Measurements from ENCODE around the gene QRICH1.

Gene QRICH1

GRCh38 chr3:49025793-49026520 is 67.9 kb downstream of the QRICH1 start:
- H2BK120ac ChIP-seq (ENCODE audit: insufficient read depth, low read length, poor library complexity): no peak overlapping the region
- no peak overlapping the region for H3K4me3 ChIP-seq (ENCODE audit: low read depth, low read length)
- peaks cover 14% of the 10 kb centered on the region for H3K79me1 ChIP-seq (ENCODE audit: low read length)
- peaks cover 18% of the 10 kb centered on the region for H3K79me2 ChIP-seq (ENCODE audit: control insufficient read depth, insufficient read depth, low read length, poor library complexity)
- no peak overlapping the region for H3K27ac ChIP-seq (ENCODE audit: low read depth, low read length)
- no peak overlapping the region for H4K91ac ChIP-seq (ENCODE audit: low read depth, low read length)
- H2AK5ac ChIP-seq (ENCODE audit: low read length): no peak overlapping the region
- no peak overlapping the region for H2BK5ac ChIP-seq (ENCODE audit: low read depth, low read length, poor library complexity)
- H3K4ac ChIP-seq (ENCODE audit: low read depth, low read length): no peak overlapping the region
- no peak overlapping the region for H4K12ac ChIP-seq (ENCODE audit: low read depth, low read length)
- no peak overlapping the region for H2BK12ac ChIP-seq (ENCODE audit: low read length)
- H3K23ac ChIP-seq (ENCODE audit: low read length): no peak overlapping the region
- DNase-seq: no peak
- no peak overlapping the region for H3K18ac ChIP-seq (ENCODE audit: low read length)
- no peak overlapping the region for H3K4me2 ChIP-seq (ENCODE audit: low read length)
- H3K9ac ChIP-seq (ENCODE audit: low read length): peak overlapping the region; percentile 14
- H3K36me3 ChIP-seq (ENCODE audit: control insufficient read depth in 1 of 2, insufficient read depth in 2 of 2, low read length in 2 of 2): peaks cover 54 to 57% of the 10 kb centered on the region in 2 experiments
- H2AFZ ChIP-seq (ENCODE audit: insufficient read depth, low read length, poor library complexity): no peak overlapping the region
- H3K14ac ChIP-seq (ENCODE audit: low read length): no peak overlapping the region
- peaks cover 4% of the 10 kb centered on the region for H3K9me3 ChIP-seq (ENCODE audit: insufficient read depth, low read depth, low read length)
- no CpG with 5 or more reads among the region's 8 CpGs for WGBS (ENCODE audit: extremely low coverage, insufficient coverage, insufficient read length)
- H4K8ac ChIP-seq (ENCODE audit: low read depth, low read length): no peak overlapping the region
- no peaks in the 10 kb centered on the region for H3K27me3 ChIP-seq (ENCODE audit: insufficient read depth, low read length)
- H3K4me1 ChIP-seq (ENCODE audit: control insufficient read depth in 1 of 2, insufficient read depth in 2 of 2, low read length in 2 of 2): peaks cover 17 to 18% of the 10 kb centered on the region in 2 experiments

- H3K4me1 ChIP-seq (ENCODE audit: control insufficient read depth in 1 of 2, insufficient read depth in 2 of 2, low read length in 2 of 2): peaks cover 20 to 22% of the 10 kb centered on the region in 2 experiments
- peaks cover 22% of the 10 kb centered on the region for H3K79me1 ChIP-seq (ENCODE audit: low read length)
- H4K91ac ChIP-seq (ENCODE audit: low read depth, low read length): no peak overlapping the region
- no peak for DNase-seq
- WGBS (ENCODE audit: extremely low coverage, insufficient coverage, insufficient read length): no CpG with 5 or more reads among the region's 13 CpGs
- H2BK120ac ChIP-seq (ENCODE audit: insufficient read depth, low read length, poor library complexity): no peak overlapping the region
- H3K9me3 ChIP-seq (ENCODE audit: insufficient read depth, low read depth, low read length): peaks cover 4% of the 10 kb centered on the region
- H2AK5ac ChIP-seq (ENCODE audit: low read length): no peak overlapping the region
- no peak overlapping the region for H2BK12ac ChIP-seq (ENCODE audit: low read length)
- no peak overlapping the region for H2AFZ ChIP-seq (ENCODE audit: insufficient read depth, low read length, poor library complexity)
- no peak overlapping the region for H3K4ac ChIP-seq (ENCODE audit: low read depth, low read length)
- H3K27ac ChIP-seq (ENCODE audit: low read depth, low read length): no peak overlapping the region
- H4K12ac ChIP-seq (ENCODE audit: low read depth, low read length): no peak overlapping the region
- peaks cover 26% of the 10 kb centered on the region for H3K79me2 ChIP-seq (ENCODE audit: control insufficient read depth, insufficient read depth, low read length, poor library complexity)
- H2BK5ac ChIP-seq (ENCODE audit: low read depth, low read length, poor library complexity): no peak overlapping the region
- H3K36me3 ChIP-seq (ENCODE audit: control insufficient read depth in 1 of 2, insufficient read depth in 2 of 2, low read length in 2 of 2): peaks cover 47 to 49% of the 10 kb centered on the region in 2 experiments
- no peaks in the 10 kb centered on the region for H3K27me3 ChIP-seq (ENCODE audit: insufficient read depth, low read length)
- H3K14ac ChIP-seq (ENCODE audit: low read length): no peak overlapping the region
- H4K8ac ChIP-seq (ENCODE audit: low read depth, low read length): no peak overlapping the region
- H3K23ac ChIP-seq (ENCODE audit: low read length): no peak overlapping the region
- no peak overlapping the region for H3K9ac ChIP-seq (ENCODE audit: low read length)
- H3K18ac ChIP-seq (ENCODE audit: low read length): no peak overlapping the region
- no peak overlapping the region for H3K4me3 ChIP-seq (ENCODE audit: low read depth, low read length)
- H3K4me2 ChIP-seq (ENCODE audit: low read length): no peak overlapping the region
Observed at GRCh38 chr3:49025005-49025792, 68.7 kb downstream of the QRICH1 start.

GRCh38 chr3:49024449-49024848 is 69.4 kb downstream of the QRICH1 start:
- H4K8ac ChIP-seq (ENCODE audit: low read depth, low read length): no peak overlapping the region
- no peak overlapping the region for H3K4me2 ChIP-seq (ENCODE audit: low read length)
- no peak overlapping the region for H3K14ac ChIP-seq (ENCODE audit: low read length)
- H3K27me3 ChIP-seq (ENCODE audit: insufficient read depth, low read length): no peaks in the 10 kb centered on the region
- H3K4me3 ChIP-seq (ENCODE audit: low read depth, low read length): no peak overlapping the region
- no peak overlapping the region for H3K23ac ChIP-seq (ENCODE audit: low read length)
- no peak overlapping the region for H3K4ac ChIP-seq (ENCODE audit: low read depth, low read length)
- H3K36me3 ChIP-seq (ENCODE audit: control insufficient read depth in 1 of 2, insufficient read depth in 2 of 2, low read length in 2 of 2): peaks cover 46 to 47% of the 10 kb centered on the region in 2 experiments
- peaks cover 20 to 26% of the 10 kb centered on the region in 2 experiments for H3K4me1 ChIP-seq (ENCODE audit: control insufficient read depth in 1 of 2, insufficient read depth in 2 of 2, low read length in 2 of 2)
- peaks cover 26% of the 10 kb centered on the region for H3K79me2 ChIP-seq (ENCODE audit: control insufficient read depth, insufficient read depth, low read length, poor library complexity)
- H2BK12ac ChIP-seq (ENCODE audit: low read length): no peak overlapping the region
- no peak overlapping the region for H2BK5ac ChIP-seq (ENCODE audit: low read depth, low read length, poor library complexity)
- H3K9me3 ChIP-seq (ENCODE audit: insufficient read depth, low read depth, low read length): peaks cover 4% of the 10 kb centered on the region
- H3K79me1 ChIP-seq (ENCODE audit: low read length): peaks cover 22% of the 10 kb centered on the region
- no peak for DNase-seq
- H2AK5ac ChIP-seq (ENCODE audit: low read length): no peak overlapping the region
- no peak overlapping the region for H3K18ac ChIP-seq (ENCODE audit: low read length)
- no peak overlapping the region for H2AFZ ChIP-seq (ENCODE audit: insufficient read depth, low read length, poor library complexity)
- no peak overlapping the region for H4K91ac ChIP-seq (ENCODE audit: low read depth, low read length)
- H2BK120ac ChIP-seq (ENCODE audit: insufficient read depth, low read length, poor library complexity): no peak overlapping the region
- no peak overlapping the region for H4K12ac ChIP-seq (ENCODE audit: low read depth, low read length)
- no peak overlapping the region for H3K9ac ChIP-seq (ENCODE audit: low read length)
- no peak overlapping the region for H3K27ac ChIP-seq (ENCODE audit: low read depth, low read length)
- WGBS (ENCODE audit: extremely low coverage, insufficient coverage, insufficient read length): no CpG with 5 or more reads among the region's 5 CpGs

DNA sequence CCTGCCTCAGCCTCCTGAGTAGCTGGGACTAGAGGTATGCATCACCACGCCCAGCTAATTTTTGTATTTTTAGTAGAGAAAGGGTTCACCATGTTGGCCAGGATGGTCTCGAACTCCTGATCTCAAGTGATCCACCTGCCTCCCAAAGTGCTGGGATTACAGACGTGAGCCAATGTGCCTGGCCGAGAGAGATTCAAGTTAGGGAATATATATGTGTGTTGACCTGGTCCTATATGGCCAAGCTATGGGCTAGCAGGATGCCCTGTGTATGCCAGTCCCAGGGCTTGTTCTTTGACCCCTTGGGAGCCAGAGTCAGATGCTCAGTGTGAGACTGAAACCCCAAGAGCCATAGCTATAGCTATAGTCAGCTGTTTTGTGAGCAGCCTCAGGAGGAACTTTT is 70.1 kb downstream of the QRICH1 start:
- Histone ChIP-seq H3K4me1 (ENCODE audit: control insufficient read depth in 1 of 2, insufficient read depth in 2 of 2, low read length in 2 of 2) (peaks cover 19 to 24% of the 10 kb centered on the region in 2 experiments), H2BK12ac (ENCODE audit: low read length) (no peak overlapping the region), H3K79me1 (ENCODE audit: low read length) (peaks cover 19% of the 10 kb centered on the region), H3K79me2 (ENCODE audit: control insufficient read depth, insufficient read depth, low read length, poor library complexity) (peaks cover 21% of the 10 kb centered on the region), H3K9me3 (ENCODE audit: insufficient read depth, low read depth, low read length) (peaks cover 4% of the 10 kb centered on the region), H3K4me2 (ENCODE audit: low read length) (no peak overlapping the region), H4K91ac (ENCODE audit: low read depth, low read length) (no peak overlapping the region), H2AK5ac (ENCODE audit: low read length) (no peak overlapping the region), H3K36me3 (ENCODE audit: control insufficient read depth in 1 of 2, insufficient read depth in 2 of 2, low read length in 2 of 2) (peaks cover 46 to 47% of the 10 kb centered on the region in 2 experiments), H3K27ac (ENCODE audit: low read depth, low read length) (no peak overlapping the region), H3K4me3 (ENCODE audit: low read depth, low read length) (no peak overlapping the region), H3K14ac (ENCODE audit: low read length) (no peak overlapping the region), H2AFZ (ENCODE audit: insufficient read depth, low read length, poor library complexity) (no peak overlapping the region), H4K12ac (ENCODE audit: low read depth, low read length) (no peak overlapping the region), H4K8ac (ENCODE audit: low read depth, low read length) (no peak overlapping the region), H2BK5ac (ENCODE audit: low read depth, low read length, poor library complexity) (no peak overlapping the region), H3K27me3 (ENCODE audit: insufficient read depth, low read length) (no peaks in the 10 kb centered on the region), H3K23ac (ENCODE audit: low read length) (no peak overlapping the region), H3K9ac (ENCODE audit: low read length) (no peak overlapping the region), H3K4ac (ENCODE audit: low read depth, low read length) (no peak overlapping the region), H2BK120ac (ENCODE audit: insufficient read depth, low read length, poor library complexity) (no peak overlapping the region), H3K18ac (ENCODE audit: low read length) (no peak overlapping the region)
- WGBS (ENCODE audit: extremely low coverage, insufficient coverage, insufficient read length): no CpG with 5 or more reads among the region's 4 CpGs
- no peak for DNase-seq
